GF-D8 (cell line): Measurements from ENCODE around the gene WDR12.
A peak's percentile ranks its signal among the peaks of the same experiment; 100 is the strongest.
"Not testable (repeated sequence)": the region's sequence is repeated elsewhere in the genome, so short reads cannot be mapped to it uniquely, and the experiment has no call there.

Source experiments
- DNase-seq: peaks from one replicate; lab custom pipeline; 2025; lab: John Stamatoyannopoulos, UW

WDR12 gene

DNA sequence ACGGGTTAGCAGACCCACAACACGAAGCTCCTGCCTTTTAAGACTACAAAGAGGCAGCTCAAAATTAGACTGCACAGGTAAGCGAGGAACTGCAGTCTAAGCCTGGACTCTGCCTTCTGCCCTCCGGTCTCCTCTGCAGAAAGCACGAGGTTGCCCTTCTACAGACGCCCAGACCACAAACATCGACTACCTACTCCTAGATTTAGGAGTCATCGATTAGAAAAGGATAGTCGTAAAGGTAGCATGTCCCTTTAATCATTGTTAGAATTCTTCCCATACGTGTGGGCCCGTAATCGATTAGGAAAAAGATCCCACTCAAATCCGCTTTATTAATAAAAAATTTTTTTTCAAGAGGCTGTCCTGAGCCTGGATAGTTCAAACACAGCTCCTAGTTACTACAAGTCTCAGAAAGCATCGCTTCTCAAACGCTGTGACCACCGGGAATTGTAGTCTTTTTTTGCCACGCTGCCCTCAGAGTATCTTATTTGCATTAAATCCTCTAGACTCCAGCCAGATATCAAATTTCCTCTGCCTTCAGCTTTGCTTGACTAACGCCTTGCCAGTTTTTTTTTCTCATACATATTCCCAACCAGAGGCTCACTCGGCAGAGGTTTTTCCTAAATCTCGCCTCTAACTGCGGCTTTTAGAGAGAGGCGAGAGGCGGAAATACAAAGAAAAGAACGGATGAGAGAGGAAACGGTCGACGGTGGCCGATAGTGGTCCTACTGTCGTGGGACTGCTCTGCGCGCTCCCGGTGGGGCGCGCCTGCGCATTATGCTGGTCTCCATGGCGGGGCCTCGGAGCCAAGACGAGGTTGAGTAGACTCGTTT is at the start of gene WDR12, which contains the start of gene CARF:
WDR12 (minus strand) TSS at position 162 of the 830 bp plus-strand sequence. CDS start 197 bp downstream, outside the sequence.
CARF (plus strand) TSS at position 764 of the 830 bp plus-strand sequence. CDS start 29,628 bp downstream, outside the sequence.
- peak; percentile 81 for DNase-seq

DNA sequence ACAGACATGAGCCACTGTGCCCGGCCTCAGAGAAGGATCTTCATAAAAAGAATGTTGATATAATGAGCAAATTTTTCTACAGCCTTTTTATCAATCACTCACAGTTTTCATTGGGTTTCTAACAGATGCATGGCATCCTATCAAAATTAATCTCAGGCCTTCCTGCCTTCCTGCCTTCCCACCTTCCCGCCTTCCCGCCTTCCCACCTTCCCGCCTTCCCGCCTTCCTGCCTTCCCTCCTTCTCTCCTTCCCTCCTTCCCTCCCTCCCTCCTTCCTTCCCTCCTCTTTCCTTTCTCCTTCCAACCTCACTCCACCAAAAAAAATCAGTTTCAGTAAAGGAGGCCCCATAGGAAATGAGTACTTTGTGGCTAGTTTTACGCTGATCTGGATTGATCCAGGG is 49.1 kb upstream of the WDR12 start:
- DNase-seq = no peak

DNA sequence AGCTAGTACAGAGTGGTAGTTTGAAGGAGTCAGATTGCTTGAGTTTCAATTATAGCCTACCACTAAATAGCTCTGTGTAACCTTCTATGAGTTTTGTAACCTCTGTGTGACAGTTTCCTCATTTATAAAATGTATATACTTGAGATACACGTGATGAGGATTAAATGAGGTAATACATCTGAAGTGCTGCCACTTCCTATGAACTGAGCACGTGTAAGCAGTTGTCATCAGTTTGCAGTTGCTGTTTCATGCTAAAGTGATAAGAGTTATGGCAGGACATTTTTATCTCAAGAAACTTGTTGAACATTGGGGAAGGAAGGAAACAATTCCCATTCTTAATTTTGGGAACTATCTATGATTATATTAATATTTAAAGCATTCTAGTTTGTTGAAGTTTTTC is 39.1 kb upstream of the WDR12 start:
- DNase-seq = peak; percentile 88

DNA sequence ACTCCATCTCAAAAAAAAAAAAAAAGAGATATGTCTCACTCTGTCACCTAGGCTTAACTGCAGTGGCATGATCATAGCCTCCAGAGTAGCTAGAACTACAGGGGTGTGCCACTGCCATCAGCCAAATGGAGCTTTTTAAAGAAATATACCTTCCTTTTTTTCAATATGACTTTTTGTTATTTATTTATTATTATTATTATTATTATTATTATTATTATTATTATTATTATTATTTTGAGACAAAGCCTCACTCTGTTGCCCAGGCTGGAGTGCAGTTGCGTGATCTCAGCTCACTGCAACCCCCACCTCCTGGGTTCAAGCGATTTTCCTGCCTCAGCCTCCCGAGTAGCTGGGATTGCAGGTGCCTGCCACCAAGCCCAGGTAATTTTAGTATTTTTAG is 37.9 kb upstream of the WDR12 start:
- not testable (repeated sequence) for DNase-seq

DNA sequence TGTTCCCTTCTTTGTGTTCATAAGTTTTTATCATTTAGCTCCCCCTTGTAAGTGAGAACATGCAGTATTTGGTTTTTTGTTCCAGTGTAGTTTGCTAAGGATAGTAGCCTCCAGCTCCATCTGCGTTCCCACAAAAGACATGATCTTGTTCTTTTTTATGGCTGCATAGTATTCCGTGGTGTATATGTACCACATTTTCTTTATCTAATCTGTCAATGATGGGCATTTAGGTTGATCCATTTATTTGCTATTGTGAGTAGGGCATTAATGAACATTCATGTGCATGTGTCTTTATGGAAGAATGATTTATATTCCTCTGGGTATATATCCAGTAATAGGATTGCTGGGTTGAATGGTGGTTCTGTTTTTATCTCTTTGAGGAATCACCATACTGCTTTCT is 34.0 kb upstream of the WDR12 start:
- DNase-seq = no peak

DNA sequence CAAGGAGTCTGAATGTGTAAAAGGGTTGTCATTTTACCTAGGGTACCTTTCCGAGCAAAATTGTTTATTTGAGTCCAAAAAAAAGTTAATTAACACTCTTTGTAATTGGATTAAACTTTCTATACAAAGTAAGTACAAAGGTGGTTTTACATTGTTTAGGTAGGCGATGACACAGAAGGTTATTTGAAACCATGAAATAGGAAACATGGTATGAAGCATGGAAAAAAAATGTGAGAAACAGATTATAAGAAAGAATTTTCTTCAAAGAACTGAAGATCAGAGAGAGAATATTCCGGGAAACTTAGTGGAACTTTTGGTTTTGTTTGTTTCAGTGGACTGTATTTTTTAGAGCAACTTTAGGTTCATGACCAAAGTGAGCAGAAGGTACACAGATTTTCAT is 33.3 kb upstream of the WDR12 start:
- no peak for DNase-seq

DNA sequence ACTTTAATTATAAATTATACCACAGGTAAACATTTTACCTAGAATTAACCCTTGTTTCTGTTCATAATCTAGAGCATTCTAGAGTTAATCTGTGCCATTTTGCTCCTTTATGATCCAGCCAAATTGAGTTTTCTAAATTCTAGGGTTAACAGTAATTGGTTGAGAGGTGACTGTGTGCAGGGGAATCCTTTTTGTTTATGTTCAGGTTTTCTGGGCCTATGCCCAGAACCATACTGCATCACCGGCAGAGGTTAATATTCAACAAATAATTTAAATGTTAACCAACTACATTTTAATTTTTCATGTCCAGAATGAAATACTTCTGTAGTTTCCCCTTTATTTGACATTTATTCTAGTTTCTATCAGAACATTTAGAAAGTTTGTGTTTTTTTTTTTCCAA is 32.9 kb upstream of the WDR12 start:
- DNase-seq = no peak

DNA sequence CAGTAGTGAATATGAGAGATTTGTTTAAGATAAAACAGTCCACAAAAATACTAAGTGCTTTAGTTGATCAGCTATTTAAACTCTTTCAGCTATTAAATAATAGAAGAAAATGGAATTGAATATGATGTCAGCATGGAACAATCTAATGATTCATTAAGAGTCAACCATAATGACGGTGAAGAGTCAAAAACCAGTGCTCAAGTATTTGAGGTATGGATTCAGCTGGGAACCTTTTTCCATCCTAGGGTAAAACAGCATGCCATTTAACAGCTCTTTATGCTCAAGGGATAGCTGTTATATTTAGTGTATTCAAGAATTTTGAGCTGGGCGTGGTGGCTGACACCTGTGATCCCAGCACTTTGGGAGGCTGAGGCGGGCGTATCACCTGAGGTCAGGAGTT is 30.3 kb upstream of the WDR12 start:
- no peak for DNase-seq

DNA sequence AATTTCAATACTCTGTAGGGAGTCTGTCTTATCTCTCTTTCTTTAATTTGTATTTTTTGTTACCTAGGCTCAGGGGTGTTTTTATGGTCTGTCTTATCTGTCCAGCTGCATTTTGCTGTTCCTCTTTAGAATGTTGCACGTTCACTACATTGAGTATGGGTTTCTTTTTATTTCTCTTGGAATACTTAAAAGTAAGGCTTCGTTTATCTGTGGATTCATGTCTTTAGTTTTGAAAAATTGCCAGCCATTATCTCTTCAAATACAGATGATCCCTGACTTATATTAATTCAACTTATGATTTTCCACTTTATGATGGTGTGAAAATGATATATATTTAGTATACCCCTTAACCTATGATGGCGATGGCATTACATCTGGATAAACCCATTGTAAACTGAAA is 27.5 kb upstream of the WDR12 start:
- DNase-seq = no peak

DNA sequence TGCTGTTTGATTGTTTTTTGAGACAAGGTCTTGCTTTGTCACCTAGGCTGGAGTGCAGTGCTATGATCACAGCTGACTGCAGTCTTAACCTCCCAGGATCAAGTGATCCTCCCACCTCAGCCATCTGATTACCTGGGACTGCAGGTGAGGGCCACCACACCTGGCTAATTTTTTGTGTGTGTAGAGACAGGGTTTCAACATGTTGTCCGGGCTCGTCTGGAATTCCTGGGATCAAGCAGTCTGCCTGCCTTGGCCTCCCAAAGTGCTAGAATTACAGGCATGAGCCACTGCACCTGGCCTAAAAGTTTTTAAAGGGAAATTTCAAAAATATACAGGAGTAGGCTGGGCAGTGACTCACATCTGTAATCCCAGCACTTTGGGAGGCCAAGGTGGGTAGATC is 23.0 kb upstream of the WDR12 start:
- DNase-seq = no peak

DNA sequence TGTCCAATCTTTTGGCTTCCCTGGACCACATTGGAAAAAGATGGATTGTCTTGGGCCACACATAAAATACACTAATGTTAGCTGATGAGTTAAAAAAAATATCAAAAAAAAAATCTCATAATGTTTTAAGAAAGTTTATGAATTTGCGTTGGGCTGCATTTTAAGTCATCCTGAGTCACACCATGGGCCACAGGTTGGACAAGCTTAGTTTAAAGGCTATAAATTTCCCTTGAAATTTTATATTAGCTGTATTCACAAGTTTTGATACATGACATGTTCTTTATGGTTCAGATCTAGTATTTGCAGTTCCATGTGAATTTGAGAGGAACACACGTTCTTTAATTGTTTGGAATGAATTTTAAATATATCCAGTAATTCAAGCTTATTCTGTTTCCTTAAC is 22.5 kb upstream of the WDR12 start:
- DNase-seq = no peak

DNA sequence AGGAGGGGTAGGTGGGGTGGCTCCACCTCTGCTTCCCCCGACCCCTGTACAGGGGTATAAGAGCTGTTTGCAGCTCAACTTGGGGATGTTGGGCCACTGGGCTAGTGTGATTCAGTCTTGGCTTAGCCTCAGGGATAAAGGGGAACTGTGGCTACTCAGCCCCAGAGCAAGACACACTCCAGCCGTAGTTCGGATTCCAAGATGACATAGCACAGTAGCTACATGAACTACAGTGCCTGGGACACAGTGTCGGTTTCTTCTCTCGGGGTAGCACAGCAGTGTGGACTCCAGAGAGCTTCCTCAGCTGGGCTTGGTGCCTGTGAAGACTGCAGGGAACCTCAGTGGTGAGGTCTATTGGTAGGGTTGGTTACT is 21.7 kb upstream of the WDR12 start:
- no peak for DNase-seq

DNA sequence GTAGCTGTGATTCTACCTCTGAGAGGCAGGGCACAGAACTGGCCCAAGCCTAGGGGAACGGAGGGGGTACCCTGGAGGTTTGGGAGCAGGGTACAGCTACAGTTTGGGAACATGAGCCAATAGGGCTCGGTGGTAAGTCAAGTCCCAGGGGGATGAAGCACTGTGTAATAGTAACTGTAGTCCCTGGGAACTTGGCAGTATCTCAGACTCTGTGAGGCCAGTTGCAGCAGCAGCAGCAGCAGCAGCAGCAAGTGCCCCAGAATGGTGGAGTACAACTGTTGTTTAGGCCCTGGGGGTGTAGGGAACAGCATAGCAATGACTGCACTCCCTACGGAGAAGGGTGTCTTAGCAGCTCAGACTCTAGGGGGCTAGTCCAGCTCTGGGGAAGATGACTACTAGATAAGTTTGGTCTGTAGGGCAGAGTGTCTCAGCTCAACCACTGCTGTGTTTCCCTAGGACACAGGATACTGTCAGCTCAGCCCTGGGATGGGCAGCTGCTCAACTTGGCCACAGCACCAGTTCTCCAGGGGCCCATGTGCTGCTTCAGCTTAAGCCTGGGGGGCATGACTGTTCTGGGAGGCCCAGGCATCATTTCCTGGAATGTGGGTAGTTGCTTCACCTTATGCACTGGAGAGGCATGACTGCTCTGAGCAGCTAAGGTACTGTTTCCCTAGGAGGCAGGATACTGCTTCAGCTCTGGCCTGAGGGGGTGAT is 21.1 kb upstream of the WDR12 start:
- no peak for DNase-seq

DNA sequence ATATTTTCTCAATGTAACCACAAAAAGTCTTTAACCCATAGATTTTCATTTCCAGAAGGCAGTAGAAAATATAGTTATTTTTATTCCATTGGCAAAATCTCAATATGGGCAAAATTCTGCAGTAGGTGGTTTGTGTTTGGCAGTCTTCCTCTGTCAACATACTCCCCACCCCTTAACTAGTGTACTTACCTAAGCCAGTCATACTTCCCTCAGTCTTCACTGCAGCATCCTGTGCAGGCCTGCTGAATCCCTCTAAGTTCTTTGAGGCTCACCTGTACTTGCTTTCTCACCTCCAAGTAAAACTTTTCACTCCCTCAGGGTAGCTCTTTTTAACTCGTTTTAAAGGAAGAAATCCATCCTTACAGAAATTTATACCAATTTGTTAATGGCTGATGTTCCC is 7.4 kb upstream of the WDR12 start:
- no peak for DNase-seq

DNA sequence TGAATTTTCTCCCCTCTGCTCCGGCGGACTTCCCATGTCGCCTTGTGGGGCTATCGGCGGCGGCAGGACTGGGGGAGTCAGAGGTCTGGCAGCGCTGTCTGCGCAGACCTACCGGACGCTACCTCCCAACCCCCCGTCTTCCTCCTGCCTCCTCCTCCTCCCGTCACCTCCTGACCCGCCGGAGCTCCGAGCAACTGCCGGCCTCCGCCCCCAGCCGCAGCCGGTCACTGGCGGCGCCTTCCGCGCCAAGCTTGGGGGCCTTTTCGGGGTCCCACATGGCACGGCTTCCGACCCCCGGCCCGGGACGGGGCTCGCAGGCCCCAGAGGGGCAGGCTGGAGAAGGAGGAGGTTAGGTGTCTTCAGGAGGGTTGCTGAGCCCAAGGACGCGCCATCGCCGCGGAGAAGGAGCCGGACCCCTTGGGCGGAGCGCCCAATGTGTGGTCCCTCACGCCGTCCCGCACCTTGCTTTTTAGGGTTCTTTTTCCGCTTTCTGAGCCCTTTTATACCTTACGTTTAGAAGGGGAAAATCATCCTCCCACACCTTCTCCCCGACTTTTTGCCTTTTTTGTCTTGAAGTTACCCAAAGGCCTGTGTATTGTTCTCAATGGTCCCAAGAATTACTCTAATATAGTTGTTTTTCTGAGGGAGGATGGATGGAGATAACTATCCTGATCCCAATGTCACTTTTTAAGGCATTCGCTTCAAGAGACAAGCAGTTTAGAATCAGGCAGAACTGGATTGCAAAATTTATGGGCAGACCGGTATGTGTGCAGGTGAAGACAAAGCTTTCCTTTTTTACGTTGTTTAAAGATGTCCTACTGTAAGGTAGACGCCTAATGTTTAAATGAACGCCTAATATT is 1.1 kb upstream of the WDR12 start:
- not testable (repeated sequence) for DNase-seq

DNA sequence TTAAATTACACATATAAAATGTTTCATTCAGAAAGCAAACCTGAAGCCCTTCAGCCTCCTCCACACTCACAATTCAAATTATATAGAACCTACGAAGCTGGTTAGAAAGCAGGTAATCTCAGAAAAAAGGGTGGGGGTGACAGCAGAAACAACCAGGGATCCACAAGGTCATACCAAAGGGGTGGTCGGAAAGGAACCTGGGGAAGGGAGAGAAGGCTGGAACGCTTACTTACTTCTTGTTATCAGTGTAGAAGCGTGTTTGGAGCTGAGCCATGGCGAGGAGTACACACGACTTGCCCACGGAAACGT is 316 bp downstream of the WDR12 start:
- peak; percentile 51 for DNase-seq

DNA sequence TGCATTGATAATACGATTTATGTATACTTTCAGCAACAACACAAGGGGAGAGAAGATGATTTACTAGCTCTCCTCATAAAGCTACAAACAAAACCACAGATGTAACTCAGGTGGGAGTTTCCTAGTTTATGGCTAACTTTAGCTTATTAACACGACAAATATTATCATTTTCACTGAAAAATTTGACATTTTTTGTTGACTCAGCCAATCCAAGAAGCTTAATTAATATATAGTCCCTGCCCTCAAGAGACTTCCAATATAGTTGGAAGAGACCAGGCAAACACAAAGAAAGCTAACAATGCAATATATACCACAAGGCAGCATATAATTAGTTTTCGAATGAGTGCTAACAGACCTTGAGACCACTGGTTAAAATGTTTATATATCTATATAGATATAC is 775 bp downstream of the WDR12 start:
- DNase-seq = no peak

DNA sequence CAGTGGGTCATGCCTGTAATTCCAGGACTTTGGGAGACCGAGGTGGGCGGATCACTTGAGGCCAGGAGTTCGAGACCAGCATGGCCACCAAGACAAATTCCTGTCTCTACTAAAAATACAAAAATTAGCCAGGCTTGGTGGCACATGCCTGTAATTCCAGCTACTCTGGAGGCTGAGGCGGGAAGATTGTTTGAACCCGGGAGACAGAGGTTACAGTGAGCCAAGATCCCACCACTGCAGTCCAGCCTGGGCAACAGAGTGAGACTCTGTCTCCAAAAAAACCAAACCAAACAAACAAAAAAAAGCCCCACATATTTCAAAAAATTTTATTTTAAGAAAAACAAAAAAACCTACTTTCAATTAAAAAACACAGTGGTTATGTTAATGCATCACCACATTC is 1.2 kb downstream of the WDR12 start:
- not testable (repeated sequence) for DNase-seq

DNA sequence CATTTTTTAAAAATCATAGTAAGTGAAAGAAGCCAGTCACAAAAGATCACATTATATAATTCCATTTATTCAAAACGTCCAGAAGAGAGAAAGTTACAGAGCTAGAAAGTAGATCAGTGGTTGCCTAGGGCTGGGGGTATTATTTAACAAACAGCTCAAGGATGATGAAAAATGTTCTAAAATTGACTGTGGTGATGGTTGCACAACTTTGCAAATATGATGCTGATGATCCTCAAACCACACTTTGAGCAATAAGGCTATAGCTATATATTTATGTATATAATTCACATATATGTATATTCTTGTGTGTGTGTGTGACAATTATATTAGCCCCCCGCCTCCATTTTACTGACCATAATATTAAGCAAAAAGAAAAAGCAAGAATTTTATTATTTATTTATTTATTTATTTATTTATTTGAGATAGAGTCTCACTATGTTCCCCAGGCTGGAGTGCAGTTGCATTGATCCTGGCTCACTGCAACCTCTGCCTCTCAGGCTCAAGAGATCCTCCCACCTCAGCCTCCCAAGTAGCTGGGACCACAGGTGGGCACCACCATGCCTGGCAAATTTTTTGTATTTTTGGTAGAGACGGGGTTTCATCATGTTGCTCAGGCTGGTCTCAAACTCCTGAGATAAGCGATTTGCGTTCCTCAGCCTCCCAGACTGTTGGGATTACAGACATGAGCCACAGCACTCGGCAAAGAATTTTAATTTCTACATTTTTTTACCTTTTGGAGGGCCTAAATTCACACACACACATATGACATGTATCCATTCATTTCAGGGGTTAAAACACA is 1.9 kb downstream of the WDR12 start:
- DNase-seq = no peak

DNA sequence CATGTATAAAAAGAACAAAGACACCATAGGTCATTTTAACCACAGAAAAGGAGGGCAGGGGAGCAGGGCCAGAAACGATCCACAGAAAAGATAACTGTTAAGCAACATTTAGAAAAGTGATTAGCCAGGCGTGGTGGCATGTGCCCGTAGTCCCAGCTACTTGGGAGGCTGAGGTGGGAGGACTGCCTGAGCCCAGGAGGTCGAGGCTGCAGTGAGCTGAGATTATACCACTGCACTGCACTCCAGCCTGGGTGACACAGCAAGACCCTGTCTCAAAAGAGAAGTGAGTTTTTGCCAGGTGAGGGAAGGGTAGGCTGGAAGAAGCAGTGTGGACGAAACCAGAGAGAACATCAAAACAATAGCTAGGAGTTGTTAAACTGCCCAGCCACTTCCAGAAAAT is 3.3 kb downstream of the WDR12 start:
- no peak for DNase-seq

DNA sequence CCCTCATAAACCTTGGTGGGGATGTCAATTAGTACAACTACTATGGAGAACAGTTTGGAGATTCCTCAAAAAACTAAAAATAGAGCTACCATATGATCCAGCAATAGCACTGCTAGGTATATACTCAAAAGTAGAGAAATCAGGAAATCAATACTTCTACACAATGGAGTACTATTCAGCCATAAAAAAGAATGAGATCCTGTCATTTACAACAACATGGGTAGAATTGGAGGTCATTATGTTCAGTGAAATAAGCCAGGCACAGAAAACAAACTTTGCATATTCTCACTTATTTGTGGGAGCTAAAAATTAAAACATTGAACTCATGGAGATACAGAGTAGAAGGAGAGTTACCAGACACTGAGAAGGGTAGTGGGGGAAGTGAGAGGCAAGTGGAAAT is 6.0 kb downstream of the WDR12 start:
- not testable (repeated sequence) for DNase-seq

DNA sequence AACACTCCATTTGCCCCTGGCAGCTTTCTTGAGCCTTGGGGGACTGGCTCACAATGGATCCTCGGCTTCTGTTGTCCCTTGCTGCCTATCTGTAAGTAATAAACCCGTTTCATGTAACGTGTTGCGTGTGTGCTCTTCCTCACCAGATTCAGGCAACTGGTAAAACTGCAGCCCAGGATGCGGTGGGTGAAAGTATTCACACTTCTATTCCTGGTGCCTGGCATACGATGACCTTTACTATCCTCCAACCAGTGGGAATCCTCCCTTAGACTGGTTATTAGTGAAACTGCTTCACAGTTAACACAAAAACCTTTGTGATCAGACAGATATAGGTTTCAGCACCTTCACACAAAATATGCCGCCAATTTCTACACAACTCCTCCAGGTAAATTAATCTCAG is 26.3 kb downstream of the WDR12 start:
- DNase-seq = no peak
